ENCODE data around the gene SDS.
"Not testable (repeated sequence)": the region's sequence is repeated elsewhere in the genome, so short reads cannot be mapped to it uniquely, and the experiment has no call there.

Gene SDS

GRCh38 chr12:113374823-113375428, 28.8 kb downstream of the SDS start:
- DNase-seq (ENCODE audit: low read depth) = no peak

GRCh38 chr12:113373969-113374368, 29.7 kb downstream of the SDS start:
- no peak for DNase-seq (ENCODE audit: low read depth)

- DNase-seq (ENCODE audit: low read depth) = no peak
These were observed 30.2 kb downstream of the SDS start for GRCh38 chr12:113373440-113373839.

- DNase-seq (ENCODE audit: low read depth) = no peak
These were observed 31.3 kb downstream of the SDS start for GRCh38 chr12:113372371-113372770.

GRCh38 chr12:113371808-113372207, 31.9 kb downstream of the SDS start:
- DNase-seq (ENCODE audit: low read depth) = no peak

GRCh38 chr12:113370923-113371682, 32.6 kb downstream of the SDS start:
- no peak for DNase-seq (ENCODE audit: low read depth)

- DNase-seq (ENCODE audit: low read depth) = no peak
These were observed 34.2 kb downstream of the SDS start for GRCh38 chr12:113369391-113369985.

- DNase-seq (ENCODE audit: low read depth) = no peak
These were observed 35.4 kb downstream of the SDS start for GRCh38 chr12:113368331-113368730.

- no peak for DNase-seq (ENCODE audit: low read depth)
These were observed 36.9 kb downstream of the SDS start for GRCh38 chr12:113366827-113367226.

- no peak for DNase-seq (ENCODE audit: low read depth)
These were observed 37.9 kb downstream of the SDS start for GRCh38 chr12:113365639-113366395.

- no peak for DNase-seq (ENCODE audit: low read depth)
These were observed 39.0 kb downstream of the SDS start for GRCh38 chr12:113364698-113365097.

- no peak for DNase-seq (ENCODE audit: low read depth)
These were observed 41.9 kb downstream of the SDS start for GRCh38 chr12:113361574-113362370.

- DNase-seq (ENCODE audit: low read depth) = no peak
These were observed 43.5 kb downstream of the SDS start for GRCh38 chr12:113359939-113360748.

GRCh38 chr12:113359133-113359938, 44.4 kb downstream of the SDS start:
- DNase-seq (ENCODE audit: low read depth) = peak; percentile 50

GRCh38 chr12:113358381-113359132, 45.1 kb downstream of the SDS start, which contains the start of gene PLBD2:
TSS of gene PLBD2 (plus strand) at chr12:113358587. CDS start at chr12:113358601, 14 bp downstream.
- DNase-seq (ENCODE audit: low read depth) = peak; percentile 85

- DNase-seq (ENCODE audit: low read depth) = not testable (repeated sequence)
These were observed 49.5 kb downstream of the SDS start for GRCh38 chr12:113354192-113354591.

GRCh38 chr12:113351089-113351488, 52.6 kb downstream of the SDS start:
- DNase-seq (ENCODE audit: low read depth) = no peak

- no peak for DNase-seq (ENCODE audit: low read depth)
These were observed 54.7 kb downstream of the SDS start for GRCh38 chr12:113348849-113349536.

- no peak for DNase-seq (ENCODE audit: low read depth)
These were observed 55.8 kb downstream of the SDS start for GRCh38 chr12:113347892-113348291.
